Measurements from ENCODE around the gene MCM7. TPM values are rescaled to one million over a fixed set of nuclear protein-coding genes. Genes with fewer than 3 reads are reported as not detected.

The MCM7 gene
- total and polyA plus RNA-seq, 10 of the 15 experiments (the other 5 are each of a cell fraction or from before 2014, with no cell fraction given), result 183 to 383 (median 244) TPM

DNA sequence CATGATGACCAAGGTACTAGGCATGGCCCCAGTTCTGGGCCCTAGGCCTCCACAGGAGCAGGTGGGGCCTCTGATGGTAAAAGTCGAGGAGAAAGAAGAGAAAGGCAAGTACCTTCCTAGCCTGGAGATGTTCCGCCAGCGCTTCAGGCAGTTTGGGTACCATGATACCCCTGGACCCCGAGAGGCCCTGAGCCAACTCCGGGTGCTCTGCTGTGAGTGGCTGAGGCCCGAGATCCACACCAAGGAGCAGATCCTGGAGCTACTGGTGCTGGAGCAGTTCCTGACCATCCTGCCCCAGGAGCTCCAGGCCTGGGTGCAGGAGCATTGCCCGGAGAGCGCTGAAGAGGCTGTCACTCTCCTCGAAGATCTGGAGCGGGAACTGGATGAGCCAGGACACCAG, 44.2 kb downstream of the MCM7 start:
- H3K4me1 ChIP-seq (ENCODE audit: control insufficient read depth, insufficient read depth, low read length), result no peaks in the 10 kb centered on the region
- CTCF ChIA-PET, result no interaction called here
- WGBS (ENCODE audit: insufficient coverage, insufficient replicate concordance, low lambda C conversion rate, missing lambda C conversion rate), result 88% methylated on average over 10 of the region's 10 CpGs
- TF ChIP-seq SUPT20H (IDR thresholded peaks at IDR 0.05; ENCODE audit: borderline replicate concordance, control insufficient read depth, low read depth, low read length), result no peak
- TF ChIP-seq, protein P1, sequence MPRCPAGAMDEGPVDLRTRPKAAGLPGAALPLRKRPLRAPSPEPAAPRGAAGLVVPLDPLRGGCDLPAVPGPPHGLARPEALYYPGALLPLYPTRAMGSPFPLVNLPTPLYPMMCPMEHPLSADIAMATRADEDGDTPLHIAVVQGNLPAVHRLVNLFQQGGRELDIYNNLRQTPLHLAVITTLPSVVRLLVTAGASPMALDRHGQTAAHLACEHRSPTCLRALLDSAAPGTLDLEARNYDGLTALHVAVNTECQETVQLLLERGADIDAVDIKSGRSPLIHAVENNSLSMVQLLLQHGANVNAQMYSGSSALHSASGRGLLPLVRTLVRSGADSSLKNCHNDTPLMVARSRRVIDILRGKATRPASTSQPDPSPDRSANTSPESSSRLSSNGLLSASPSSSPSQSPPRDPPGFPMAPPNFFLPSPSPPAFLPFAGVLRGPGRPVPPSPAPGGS (IDR thresholded peaks at IDR 0.05; ENCODE audit: borderline replicate concordance, insufficient read depth, low read depth, low read length, poor library complexity, severe bottlenecking), result no peak
- no peak for TF ChIP-seq YY1 (IDR thresholded peaks at IDR 0.05; ENCODE audit: low read depth, low read length)
- TF ChIP-seq POLR2A (IDR thresholded peaks at IDR 0.05; ENCODE audit: low read depth, low read length), result no peak
- no peak for TF ChIP-seq EGR1 (IDR thresholded peaks at IDR 0.05; ENCODE audit: borderline replicate concordance in 1 of 2, low read depth in 2 of 2, low read length in 2 of 2)
- no peak for TF ChIP-seq WRNIP1 (IDR thresholded peaks at IDR 0.05; ENCODE audit: borderline replicate concordance, low read depth, low read length)
- no peak for TF ChIP-seq TAF1 (IDR thresholded peaks at IDR 0.05; ENCODE audit: borderline replicate concordance, low read depth, low read length)
- TF ChIP-seq CREB1 (IDR thresholded peaks at IDR 0.05; ENCODE audit: low read depth), result no peak
- TF ChIP-seq SUZ12 (IDR thresholded peaks at IDR 0.05; ENCODE audit: unreplicated experiment), result no peak
- TF ChIP-seq, protein P2, sequence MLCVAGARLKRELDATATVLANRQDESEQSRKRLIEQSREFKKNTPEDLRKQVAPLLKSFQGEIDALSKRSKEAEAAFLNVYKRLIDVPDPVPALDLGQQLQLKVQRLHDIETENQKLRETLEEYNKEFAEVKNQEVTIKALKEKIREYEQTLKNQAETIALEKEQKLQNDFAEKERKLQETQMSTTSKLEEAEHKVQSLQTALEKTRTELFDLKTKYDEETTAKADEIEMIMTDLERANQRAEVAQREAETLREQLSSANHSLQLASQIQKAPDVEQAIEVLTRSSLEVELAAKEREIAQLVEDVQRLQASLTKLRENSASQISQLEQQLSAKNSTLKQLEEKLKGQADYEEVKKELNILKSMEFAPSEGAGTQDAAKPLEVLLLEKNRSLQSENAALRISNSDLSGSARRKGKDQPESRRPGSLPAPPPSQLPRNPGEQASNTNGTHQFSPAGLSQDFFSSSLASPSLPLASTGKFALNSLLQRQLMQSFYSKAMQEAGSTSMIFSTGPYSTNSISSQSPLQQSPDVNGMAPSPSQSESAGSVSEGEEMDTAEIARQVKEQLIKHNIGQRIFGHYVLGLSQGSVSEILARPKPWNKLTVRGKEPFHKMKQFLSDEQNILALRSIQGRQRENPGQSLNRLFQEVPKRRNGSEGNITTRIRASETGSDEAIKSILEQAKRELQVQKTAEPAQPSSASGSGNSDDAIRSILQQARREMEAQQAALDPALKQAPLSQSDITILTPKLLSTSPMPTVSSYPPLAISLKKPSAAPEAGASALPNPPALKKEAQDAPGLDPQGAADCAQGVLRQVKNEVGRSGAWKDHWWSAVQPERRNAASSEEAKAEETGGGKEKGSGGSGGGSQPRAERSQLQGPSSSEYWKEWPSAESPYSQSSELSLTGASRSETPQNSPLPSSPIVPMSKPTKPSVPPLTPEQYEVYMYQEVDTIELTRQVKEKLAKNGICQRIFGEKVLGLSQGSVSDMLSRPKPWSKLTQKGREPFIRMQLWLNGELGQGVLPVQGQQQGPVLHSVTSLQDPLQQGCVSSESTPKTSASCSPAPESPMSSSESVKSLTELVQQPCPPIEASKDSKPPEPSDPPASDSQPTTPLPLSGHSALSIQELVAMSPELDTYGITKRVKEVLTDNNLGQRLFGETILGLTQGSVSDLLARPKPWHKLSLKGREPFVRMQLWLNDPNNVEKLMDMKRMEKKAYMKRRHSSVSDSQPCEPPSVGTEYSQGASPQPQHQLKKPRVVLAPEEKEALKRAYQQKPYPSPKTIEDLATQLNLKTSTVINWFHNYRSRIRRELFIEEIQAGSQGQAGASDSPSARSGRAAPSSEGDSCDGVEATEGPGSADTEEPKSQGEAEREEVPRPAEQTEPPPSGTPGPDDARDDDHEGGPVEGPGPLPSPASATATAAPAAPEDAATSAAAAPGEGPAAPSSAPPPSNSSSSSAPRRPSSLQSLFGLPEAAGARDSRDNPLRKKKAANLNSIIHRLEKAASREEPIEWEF (IDR thresholded peaks at IDR 0.05; ENCODE audit: insufficient replicate concordance, low read depth, low read length), result no peak
- TF ChIP-seq IKZF1 (conservative IDR thresholded peaks at IDR 0.05), result no peak
- no peak for TF ChIP-seq GABPA (IDR thresholded peaks at IDR 0.05; ENCODE audit: low read depth)
- no peak for TF ChIP-seq FOS (IDR thresholded peaks at IDR 0.05; ENCODE audit: borderline replicate concordance, extremely low read depth, insufficient read length)
- BruUV-seq (replicated peaks), result no TSS peak
- RAD21 ChIA-PET (ENCODE audit: unreplicated experiment), result no interaction called here
- H3K27ac ChIP-seq (ENCODE audit: control insufficient read depth, insufficient read depth), result no peak overlapping the region
- no peak for ATAC-seq
- H3K27me3 ChIP-seq (replicated peaks in 1 of 2; ENCODE audit: control insufficient read depth in 2 of 2, insufficient read depth in 2 of 2, low read length in 1 of 2), result no peaks in the 10 kb centered on the region
- no peak for FAIRE-seq
- H3K9ac ChIP-seq (ENCODE audit: control insufficient read depth, insufficient read depth, low read length), result no peak overlapping the region
- peaks cover 1 to 6% of the 10 kb centered on the region in 2 experiments; a peak in 2 of 4 replicates for H3K36me3 ChIP-seq (ENCODE audit: control insufficient read depth in 2 of 2, insufficient read depth in 2 of 2, low read length in 1 of 2)
- SMC1A ChIA-PET (ENCODE audit: uncharacterized antibody, unreplicated experiment), result no interaction called here
- no peak overlapping the region for H3K4me2 ChIP-seq (ENCODE audit: control insufficient read depth, insufficient read depth)
- no peaks in the 10 kb centered on the region for H4K20me1 ChIP-seq (ENCODE audit: control insufficient read depth, insufficient read depth)
- no peaks in the 10 kb centered on the region for H3K9me3 ChIP-seq (replicated peaks; ENCODE audit: control insufficient read depth, insufficient read depth, low read length)
- intact Hi-C loops (cut with micrococcal nuclease; ENCODE audit: unreplicated experiment), result no loop called here
- H2AFZ ChIP-seq (ENCODE audit: control insufficient read depth, low read depth, low read length), result no peak overlapping the region
- in situ Hi-C loops (cut with MboI), result no loop called here
- H3K4me3 ChIP-seq, result no peak overlapping the region
- POLR2A ChIA-PET, result no interaction called here
- DNase-seq (ENCODE audit: low read depth, low spot score), result no peak
- no peaks in the 10 kb centered on the region for H3K79me2 ChIP-seq (ENCODE audit: control insufficient read depth, insufficient read depth, low read length)
